Thoracic aorta (tissue), 2 donors: ENCODE measurements around the gene BTD. TPM values are rescaled to one million over a fixed set of nuclear protein-coding genes. Genes with fewer than 3 reads are reported as not detected.

ENCODE experiments used
- ATAC-seq: fragments of 150-250 bp; one replicate; pipeline ENCODE4 v1.8.0; 2017; ENCODE audit warnings: low read depth; ENCODE audit not compliant: insufficient number of reproducible peaks, low FRiP score
- DNase-seq: peaks from one replicate; pipeline ENCODE4 v3.0.0-alpha.2; 2020; ENCODE audit warnings: low spot score
- H3K27ac ChIP-seq, 2 donors: fragments of 200-600 bp; sonication (generic); 1 replicate in 1 of 2; 2 replicates in 1 of 2; pipeline ENCODE4 v1.5.1; 2016; ENCODE audit warnings: mild to moderate bottlenecking in 2 of 2, moderate library complexity in 2 of 2
- H3K27me3 ChIP-seq: fragments of 200-600 bp; sonication (generic); replicated peaks from 2 replicates; pipeline ENCODE4 v1.6.0; 2016; ENCODE audit warnings: mild to moderate bottlenecking; ENCODE audit not compliant: insufficient read depth
- H3K36me3 ChIP-seq: fragments of 200-600 bp; sonication (generic); one replicate; pipeline ENCODE4 v1.5.1; 2016
- H3K4me1 ChIP-seq, 2 donors: fragments of 200-600 bp; sonication (generic); 1 replicate in 1 of 2; 2 replicates in 1 of 2; pipeline versions ENCODE4 v1.5.1 to v1.6.0; 2016; ENCODE audit warnings: low read depth in 2 of 2, mild to moderate bottlenecking in 1 of 2; ENCODE audit not compliant: control insufficient read depth in 1 of 2
- H3K4me3 ChIP-seq: fragments of 200-600 bp; sonication (generic); 2 replicates; pipeline ENCODE4 v1.5.1; 2016; ENCODE audit warnings: mild to moderate bottlenecking
- H3K9me3 ChIP-seq: fragments of 200-600 bp; sonication (generic); 2 replicates; pipeline ENCODE4 v1.5.1; 2016
- CTCF ChIP-seq: fragments of 200-600 bp; sonication (generic); IDR thresholded peaks from one replicate; pipeline ENCODE4 v1.5.1; 2019; ENCODE audit warnings: antibody characterized with exemption
- total RNA-seq, 2 donors: library from RNA; depleted of rRNA; stranded (reverse); fragments of >200 nt; gene quantifications; one replicate each; pipeline versions ENCODE4 v1.1.0 to v1.2.3, GENCODE V29; 2016

The BTD gene
- total RNA-seq, 2 donors from 2014 or later, result 19.4 to 23.3 TPM

- no peak for ATAC-seq
- H3K9me3 ChIP-seq, result no peaks in the 10 kb centered on the region
- TF ChIP-seq CTCF, result no peak
- DNase-seq, result no peak
- no peak overlapping the region for H3K27ac ChIP-seq
- no peak overlapping the region for H3K4me3 ChIP-seq
- H3K4me1 ChIP-seq, result peaks cover 3 to 21% of the 10 kb centered on the region in 2 donors
- H3K36me3 ChIP-seq, result no peaks in the 10 kb centered on the region
- H3K27me3 ChIP-seq, result no peaks in the 10 kb centered on the region
These were observed 35.8 kb downstream of the BTD start for GRCh38 chr3:15637131-15637951.

- H3K4me3 ChIP-seq, result no peak overlapping the region
- TF ChIP-seq CTCF, result no peak
- H3K9me3 ChIP-seq, result no peaks in the 10 kb centered on the region
- H3K36me3 ChIP-seq, result no peaks in the 10 kb centered on the region
- ATAC-seq (no peak), DNase-seq (no peak)
- no peak overlapping the region for H3K27ac ChIP-seq
- H3K4me1 ChIP-seq, result peaks cover 3 to 21% of the 10 kb centered on the region in 2 donors
- no peaks in the 10 kb centered on the region for H3K27me3 ChIP-seq
These were observed 36.8 kb downstream of the BTD start for GRCh38 chr3:15638193-15638890.

GRCh38 chr3:15638891-15639262 is 37.3 kb downstream of the BTD start:
- no peak overlapping the region for H3K4me3 ChIP-seq

GRCh38 chr3:15645246-15645645 is 43.7 kb downstream of the BTD start:
- no peaks in the 10 kb centered on the region for H3K36me3 ChIP-seq
- H3K4me3 ChIP-seq, result no peak overlapping the region
- H3K9me3 ChIP-seq, result no peaks in the 10 kb centered on the region
- peaks cover 13 to 33% of the 10 kb centered on the region in 2 donors for H3K4me1 ChIP-seq
- DNase-seq (no peak), ATAC-seq (no peak)
- peak overlapping the region; percentile 59 to 74 for H3K27ac ChIP-seq
- no peaks in the 10 kb centered on the region for H3K27me3 ChIP-seq
- no peak for TF ChIP-seq CTCF

More at GRCh38 chr3:15638891-15639262, 37.3 kb downstream of the BTD start:
- DNase-seq (no peak), ATAC-seq (no peak)
- Histone ChIP-seq H3K27ac (no peak overlapping the region), H3K27me3 (no peaks in the 10 kb centered on the region), H3K36me3 (no peaks in the 10 kb centered on the region), H3K4me1 (peaks cover 3 to 20% of the 10 kb centered on the region in 2 donors), H3K9me3 (no peaks in the 10 kb centered on the region)
- no peak for TF ChIP-seq CTCF

- peak; percentile 50 for DNase-seq
- H3K9me3 ChIP-seq, result no peaks in the 10 kb centered on the region
- peaks cover 13 to 33% of the 10 kb centered on the region in 2 donors for H3K4me1 ChIP-seq
- no peak for ATAC-seq
- peak overlapping the region; percentile 22 for H3K4me3 ChIP-seq
- TF ChIP-seq CTCF, result no peak
- no peaks in the 10 kb centered on the region for H3K27me3 ChIP-seq
- H3K27ac ChIP-seq, result peak overlapping the region; percentile 59 to 74
- no peaks in the 10 kb centered on the region for H3K36me3 ChIP-seq
These were observed 44.4 kb downstream of the BTD start for GRCh38 chr3:15645740-15646501.
